OCI-M1 (cell line): ENCODE measurements around the gene TTYH1.
"Not testable (repeated sequence)": the region's sequence is repeated elsewhere in the genome, so short reads cannot be mapped to it uniquely, and the experiment has no call there.

Source experiments
- DNase-seq: peaks from one replicate; lab custom pipeline; 2025; lab: John Stamatoyannopoulos, UW

TTYH1 gene

GRCh38 chr19:54444737-54445136 is 29.5 kb downstream of the TTYH1 start:
- DNase-seq = no peak

DNA sequence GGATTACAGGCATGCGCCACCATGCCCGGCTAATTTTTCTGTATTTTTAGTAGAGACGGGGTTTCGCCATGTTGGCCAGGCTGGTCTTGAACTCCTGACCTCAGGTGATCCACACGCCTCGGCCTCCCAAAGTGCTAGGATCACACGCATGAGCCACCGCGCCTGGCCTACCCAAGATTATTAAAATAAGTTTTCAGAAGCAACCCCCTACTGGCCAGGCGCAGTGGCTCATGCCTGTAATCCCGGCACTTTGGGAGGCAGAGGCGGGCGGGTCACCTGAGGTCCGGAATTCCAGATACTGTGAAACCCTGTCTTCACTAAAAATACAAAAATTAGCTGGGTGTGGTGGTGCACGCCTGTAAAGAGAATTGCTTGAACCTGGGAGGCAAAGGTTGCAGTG is 31.1 kb downstream of the TTYH1 start:
- DNase-seq = not testable (repeated sequence)

- DNase-seq = peak; percentile 75
Observed at GRCh38 chr19:54448040-54448773, 32.9 kb downstream of the TTYH1 start.

DNA sequence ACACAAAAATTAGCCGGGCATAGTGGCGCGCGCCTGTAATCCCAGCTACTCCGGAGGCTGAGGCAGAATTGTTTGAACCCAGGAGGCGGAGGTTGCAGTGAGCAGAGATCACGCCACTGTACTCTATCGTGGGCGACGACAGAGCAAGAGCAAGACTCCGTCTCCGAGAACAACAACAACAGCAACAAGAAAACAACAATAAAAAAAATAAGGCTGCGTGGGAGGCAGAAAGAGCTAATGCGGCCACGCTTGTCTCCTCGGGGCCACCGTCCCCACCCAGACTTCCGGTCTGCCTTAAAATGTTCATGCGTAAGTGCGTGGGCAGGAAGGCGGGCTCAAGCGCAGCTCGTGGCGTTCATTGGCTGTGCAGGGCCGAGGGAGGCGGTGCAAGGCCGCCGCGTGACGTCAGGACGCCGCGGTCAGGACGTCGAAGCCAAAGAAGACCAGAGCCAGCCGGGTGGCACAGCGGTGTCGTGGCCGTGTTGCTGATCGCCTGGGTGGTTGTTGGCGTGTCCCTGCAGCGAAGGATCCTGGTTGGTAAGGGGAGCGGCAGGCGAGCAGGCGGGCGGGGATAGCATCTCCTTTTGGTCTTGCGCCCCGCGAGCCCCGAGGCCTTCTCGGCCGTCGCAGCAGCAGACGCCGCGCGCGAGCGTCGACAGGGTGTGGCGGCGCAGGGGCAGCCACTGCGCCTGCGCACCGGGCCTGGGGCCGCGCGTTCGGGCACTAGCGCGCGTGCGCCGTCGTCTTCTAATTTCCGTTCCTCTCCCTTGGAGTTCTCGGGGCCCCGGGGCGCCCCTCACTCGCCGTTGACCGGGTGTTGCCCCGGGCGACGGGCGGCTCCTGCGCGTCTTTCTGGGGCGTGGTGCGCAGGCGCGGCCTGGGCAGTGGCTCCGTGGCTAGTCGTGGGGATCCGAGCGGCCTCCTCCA is 33.8 kb downstream of the TTYH1 start, which contains the start of gene LENG8:
LENG8 (plus strand) TSS at position 426 of the 927 bp plus-strand sequence. CDS start 2,146 bp downstream, outside the sequence.
- DNase-seq = peak; percentile 99

DNA sequence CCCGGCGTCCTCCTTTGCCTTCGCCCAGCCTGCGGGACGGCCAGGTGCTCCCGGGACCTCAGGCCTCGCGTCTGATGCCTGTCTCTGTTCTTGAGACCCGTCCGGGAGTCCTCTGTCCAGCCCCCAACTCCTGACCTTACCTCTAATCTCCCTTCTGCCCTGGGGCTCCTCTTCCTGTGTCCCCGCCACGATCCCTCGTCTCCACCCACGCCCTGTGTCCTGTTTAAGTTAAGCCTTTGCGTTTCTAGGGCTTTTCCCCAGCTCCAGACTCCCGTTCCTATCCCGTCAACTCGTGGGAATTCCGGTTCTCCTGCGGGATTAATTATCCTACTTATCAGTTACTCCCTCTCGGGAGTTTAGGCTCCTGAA is 34.4 kb downstream of the TTYH1 start:
- no peak for DNase-seq

GRCh38 chr19:54451331-54451871 is 36.1 kb downstream of the TTYH1 start:
- DNase-seq = peak; percentile 60

DNA sequence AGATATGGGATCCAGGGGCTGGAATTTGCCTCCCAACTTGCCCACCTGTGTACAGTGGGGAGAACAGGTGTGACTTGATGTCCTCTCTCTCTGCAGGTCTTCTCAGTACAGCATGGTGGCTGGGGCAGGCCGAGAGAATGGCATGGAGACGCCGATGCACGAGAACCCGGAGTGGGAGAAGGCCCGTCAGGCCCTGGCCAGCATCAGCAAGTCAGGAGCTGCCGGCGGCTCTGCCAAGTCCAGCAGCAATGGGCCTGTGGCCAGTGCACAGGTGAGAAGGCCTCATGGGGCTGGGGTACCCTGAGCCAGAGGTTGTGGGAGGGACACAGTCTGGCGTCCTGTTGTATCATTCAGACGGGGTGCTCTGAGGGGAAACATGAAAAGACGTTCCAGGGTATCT is 36.7 kb downstream of the TTYH1 start:
- DNase-seq = no peak

DNA sequence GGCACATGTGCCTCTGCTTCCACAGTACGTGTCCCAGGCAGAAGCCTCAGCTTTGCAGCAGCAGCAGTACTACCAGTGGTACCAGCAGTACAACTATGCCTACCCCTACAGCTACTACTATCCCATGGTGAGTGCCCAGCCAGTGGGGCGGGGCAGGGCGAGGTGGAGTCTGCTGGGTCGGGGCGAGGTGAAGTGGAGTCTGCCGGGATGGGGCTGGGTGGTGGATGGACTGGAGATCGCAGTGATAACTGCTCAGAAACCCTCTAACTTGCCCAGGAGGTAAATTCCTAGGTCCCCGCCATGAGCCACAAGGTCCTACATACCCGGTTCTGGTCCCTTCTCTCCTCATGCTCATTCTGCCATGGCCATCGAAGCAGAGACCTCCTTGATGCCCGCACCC is 37.4 kb downstream of the TTYH1 start:
- DNase-seq = no peak

GRCh38 chr19:54453921-54454780 is 38.9 kb downstream of the TTYH1 start:
- DNase-seq = no peak

DNA sequence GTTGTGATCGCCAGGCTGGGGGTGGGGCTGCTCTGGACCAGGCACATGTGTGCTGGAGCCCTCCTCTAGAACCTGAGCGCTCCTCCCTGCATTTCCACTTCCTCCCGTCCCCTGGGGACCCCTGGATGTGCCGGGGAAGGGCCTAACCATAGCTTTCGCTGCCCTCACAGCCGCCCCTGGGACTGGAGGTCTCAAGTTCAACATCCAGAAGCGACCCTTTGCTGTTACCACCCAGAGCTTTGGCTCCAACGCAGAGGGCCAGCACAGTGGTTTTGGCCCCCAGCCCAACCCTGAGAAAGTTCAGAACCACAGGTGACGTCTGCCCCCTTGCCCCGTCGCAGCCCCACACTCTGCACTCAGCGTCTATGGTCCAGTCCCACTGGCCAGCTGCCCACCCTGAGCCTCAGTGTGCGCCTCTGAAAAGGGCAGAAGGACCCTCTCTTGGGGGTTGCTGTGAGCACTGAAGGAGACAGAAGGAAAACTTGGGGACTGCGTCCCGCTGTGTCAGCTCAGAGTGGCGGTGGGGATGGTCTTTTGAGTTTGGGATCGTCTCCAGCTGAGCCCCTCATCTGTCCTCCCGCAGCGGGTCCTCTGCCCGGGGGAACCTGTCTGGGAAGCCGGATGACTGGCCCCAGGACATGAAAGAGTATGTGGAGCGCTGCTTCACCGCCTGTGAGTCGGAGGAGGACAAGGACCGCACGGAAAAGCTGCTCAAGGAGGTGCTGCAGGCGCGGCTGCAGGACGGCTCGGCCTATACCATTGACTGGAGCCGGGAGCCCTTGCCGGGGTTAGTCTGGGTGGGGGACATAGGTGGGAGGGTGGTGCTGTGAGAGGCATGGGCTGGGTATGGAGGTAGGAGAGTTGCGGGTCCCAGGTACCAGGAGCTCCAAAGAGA is 39.8 kb downstream of the TTYH1 start:
- DNase-seq = no peak

GRCh38 chr19:54455786-54456422 is 40.6 kb downstream of the TTYH1 start:
- DNase-seq = no peak

GRCh38 chr19:54456423-54457373 is 41.4 kb downstream of the TTYH1 start:
- DNase-seq = no peak

DNA sequence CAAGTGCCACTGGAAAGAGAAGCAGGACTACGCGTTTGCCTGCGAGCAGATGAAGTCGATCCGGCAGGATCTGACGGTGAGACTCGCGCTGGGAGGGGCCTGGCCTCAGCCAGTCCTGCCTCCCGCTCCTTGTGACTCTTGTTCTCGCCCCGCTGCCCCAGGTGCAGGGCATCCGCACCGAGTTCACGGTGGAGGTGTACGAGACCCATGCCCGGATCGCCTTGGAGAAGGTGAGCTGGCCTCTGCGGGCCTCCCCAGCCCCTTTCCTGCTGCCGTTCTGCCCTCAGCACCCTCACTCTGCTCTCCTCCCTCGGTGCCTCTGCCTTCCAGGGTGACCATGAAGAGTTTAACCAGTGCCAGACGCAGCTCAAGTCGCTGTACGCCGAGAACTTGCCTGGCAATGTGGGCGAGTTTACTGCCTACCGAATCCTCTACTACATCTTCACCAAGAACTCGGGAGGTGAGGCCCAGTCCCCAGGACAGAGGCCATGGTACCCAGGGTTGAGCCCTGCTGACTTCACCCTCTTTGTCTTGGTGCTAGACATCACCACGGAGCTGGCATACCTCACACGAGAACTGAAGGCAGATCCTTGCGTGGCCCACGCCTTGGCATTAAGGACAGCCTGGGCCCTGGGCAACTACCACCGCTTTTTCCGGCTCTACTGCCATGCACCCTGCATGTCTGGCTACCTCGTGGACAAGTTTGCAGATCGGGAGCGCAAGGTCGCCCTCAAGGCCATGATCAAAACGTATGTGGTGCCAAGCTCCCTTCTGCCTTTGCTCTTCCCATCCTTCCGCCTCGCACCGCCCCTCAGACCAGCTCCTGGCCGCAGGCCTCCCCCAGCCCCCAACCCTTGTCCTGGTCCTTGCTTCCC is 42.7 kb downstream of the TTYH1 start:
- DNase-seq = no peak

- no peak for DNase-seq
Observed at GRCh38 chr19:54458648-54459281, 43.5 kb downstream of the TTYH1 start.

- no peak for DNase-seq
Observed at GRCh38 chr19:54459282-54460229, 44.3 kb downstream of the TTYH1 start.

GRCh38 chr19:54460230-54461005 is 45.2 kb downstream of the TTYH1 start:
- DNase-seq = no peak
